Brain microvascular endothelial cell (primary cell): ENCODE data around the gene UBE2G1.

Experiments used
- DNase-seq: peaks from one replicate; pipeline ENCODE4 v3.0.0-alpha.2; 2020
- H3K27ac ChIP-seq: fragments of 250-450 bp; sonication (Bioruptor Pico); 2 replicates; pipeline ENCODE4 v1.5.1; 2020; ENCODE audit warnings: mild to moderate bottlenecking, moderate library complexity
- H3K27me3 ChIP-seq: fragments of 250-450 bp; sonication (Bioruptor Pico); replicated peaks from 2 replicates; pipeline ENCODE4 v1.5.1; 2020; ENCODE audit warnings: mild to moderate bottlenecking
- H3K36me3 ChIP-seq: fragments of 250-450 bp; sonication (Bioruptor Pico); replicated peaks from 2 replicates; pipeline ENCODE4 v1.5.1; 2020; ENCODE audit warnings: mild to moderate bottlenecking
- H3K4me3 ChIP-seq: 2 replicates; pipeline ENCODE4 v1.5.1; 2011; ENCODE audit warnings: low read depth, mild to moderate bottlenecking, control low read depth, low read length, moderate library complexity
- CTCF ChIP-seq: IDR thresholded peaks from 2 replicates; pipeline ENCODE4 v1.5.1; 2011; ENCODE audit warnings: low read depth, mild to moderate bottlenecking, moderate library complexity, low read length, control low read depth, inconsistent platforms; ENCODE audit errors: missing control alignments
- in situ Hi-C: cut with HindIII; loops from 2 replicates; pipeline ENCODE4 v1.10.0; 2017; ENCODE audit warnings: low sequenced_read_pairs, low pct_ligation_motif_present

Gene UBE2G1

DNA sequence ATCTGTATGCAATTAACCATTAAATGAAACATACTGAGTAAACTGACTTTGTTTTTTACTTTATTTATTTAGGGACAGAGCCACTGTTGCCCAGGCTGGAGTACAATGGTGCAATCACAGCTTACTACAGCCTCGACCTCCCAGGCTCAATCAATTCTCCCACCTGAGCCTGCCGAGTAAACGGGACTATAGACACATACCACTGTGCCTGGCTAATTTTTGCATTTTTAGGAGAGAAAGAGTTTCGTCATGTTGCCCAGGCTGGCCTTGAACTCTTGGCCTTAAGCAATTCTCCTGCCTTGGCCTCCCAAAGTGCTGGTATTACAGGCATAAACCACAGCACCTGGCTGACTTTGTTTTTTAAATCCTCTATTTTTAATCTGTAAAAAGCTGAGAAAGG is 145.3 kb downstream of the UBE2G1 start:
- H3K36me3 ChIP-seq = peaks cover 6% of the 10 kb centered on the region
- no peak overlapping the region for H3K27ac ChIP-seq
- no peaks in the 10 kb centered on the region for H3K27me3 ChIP-seq
- TF ChIP-seq CTCF = no peak
- in situ Hi-C loops = loop anchor here (25.0 kb wide), 1 partner anchor 191 kb away; no protein-coding TSS in a partner anchor
- H3K4me3 ChIP-seq = no peak overlapping the region
- DNase-seq = no peak

DNA sequence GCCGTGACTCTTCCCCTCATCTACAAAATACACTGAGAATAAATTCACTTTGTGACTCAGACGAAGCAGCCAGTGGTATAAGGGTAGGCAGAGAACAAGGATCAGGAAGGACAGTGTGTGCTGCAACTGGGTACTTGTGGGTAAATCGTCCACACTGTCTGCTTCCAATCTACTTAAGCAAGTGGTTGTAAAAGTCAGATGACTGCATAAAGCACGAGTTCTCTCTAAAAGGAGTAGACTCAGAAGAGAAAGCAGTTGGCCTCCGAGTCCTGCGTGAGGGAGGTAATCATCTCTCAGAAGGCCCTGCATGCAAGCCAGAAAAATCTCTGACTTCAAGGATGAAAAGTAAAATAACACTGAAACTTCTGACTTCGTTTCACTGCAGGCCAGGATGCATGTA is 145.8 kb downstream of the UBE2G1 start:
- no peak overlapping the region for H3K4me3 ChIP-seq
- no peak overlapping the region for H3K27ac ChIP-seq
- TF ChIP-seq CTCF = no peak
- no peak for DNase-seq
- peaks cover 6% of the 10 kb centered on the region for H3K36me3 ChIP-seq
- in situ Hi-C loops = loop anchor here (25.0 kb wide), 1 partner anchor 192 kb away; no protein-coding TSS in a partner anchor
- no peaks in the 10 kb centered on the region for H3K27me3 ChIP-seq
